Measurements from ENCODE around the gene DENND1A.

DNA sequence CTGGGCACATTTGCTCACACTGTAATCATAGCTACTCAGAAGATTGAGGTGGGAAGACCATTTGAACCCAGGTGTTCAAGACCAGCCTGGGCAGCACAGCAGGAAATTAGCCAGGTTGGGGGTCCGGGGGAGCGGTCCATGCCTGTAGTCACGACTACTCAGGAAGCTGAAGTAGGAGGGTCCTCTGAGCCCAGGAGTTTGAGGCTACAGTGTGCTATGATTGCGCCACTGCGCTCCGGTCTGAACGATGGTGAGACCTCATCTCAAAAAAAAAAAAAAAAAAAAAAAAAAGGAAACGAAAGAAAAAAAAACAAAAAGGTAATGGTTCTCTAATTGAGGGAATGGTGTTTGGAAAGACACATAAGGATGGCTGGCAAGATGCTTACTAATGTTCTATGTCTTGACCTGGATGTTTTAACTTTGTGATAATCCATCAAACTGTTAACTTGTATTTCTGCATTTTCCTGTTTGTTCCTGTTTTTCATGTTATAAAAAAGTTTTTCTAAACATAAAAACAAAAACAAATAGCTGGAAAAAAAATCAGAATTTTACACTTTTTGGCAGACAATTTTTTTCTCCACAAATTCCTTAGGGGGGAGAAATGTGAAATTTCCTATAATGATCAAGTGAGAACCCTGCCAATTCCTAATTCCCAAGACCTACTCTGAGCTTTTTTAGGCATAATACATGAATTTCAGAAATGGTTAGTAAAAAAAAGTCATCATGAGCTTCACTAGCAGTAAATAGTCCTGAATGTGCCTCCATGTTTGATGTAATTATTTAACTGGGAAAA, 96.9 kb downstream of the DENND1A start:
- TF ChIP-seq, protein P1, sequence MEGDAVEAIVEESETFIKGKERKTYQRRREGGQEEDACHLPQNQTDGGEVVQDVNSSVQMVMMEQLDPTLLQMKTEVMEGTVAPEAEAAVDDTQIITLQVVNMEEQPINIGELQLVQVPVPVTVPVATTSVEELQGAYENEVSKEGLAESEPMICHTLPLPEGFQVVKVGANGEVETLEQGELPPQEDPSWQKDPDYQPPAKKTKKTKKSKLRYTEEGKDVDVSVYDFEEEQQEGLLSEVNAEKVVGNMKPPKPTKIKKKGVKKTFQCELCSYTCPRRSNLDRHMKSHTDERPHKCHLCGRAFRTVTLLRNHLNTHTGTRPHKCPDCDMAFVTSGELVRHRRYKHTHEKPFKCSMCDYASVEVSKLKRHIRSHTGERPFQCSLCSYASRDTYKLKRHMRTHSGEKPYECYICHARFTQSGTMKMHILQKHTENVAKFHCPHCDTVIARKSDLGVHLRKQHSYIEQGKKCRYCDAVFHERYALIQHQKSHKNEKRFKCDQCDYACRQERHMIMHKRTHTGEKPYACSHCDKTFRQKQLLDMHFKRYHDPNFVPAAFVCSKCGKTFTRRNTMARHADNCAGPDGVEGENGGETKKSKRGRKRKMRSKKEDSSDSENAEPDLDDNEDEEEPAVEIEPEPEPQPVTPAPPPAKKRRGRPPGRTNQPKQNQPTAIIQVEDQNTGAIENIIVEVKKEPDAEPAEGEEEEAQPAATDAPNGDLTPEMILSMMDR (IDR thresholded peaks at IDR 0.05): no peak
- TF ChIP-seq POLR2A (IDR thresholded peaks at IDR 0.05): no peak
